HG03439 (cell line): ENCODE data around the gene TMEM154.

Experiments used
- ATAC-seq: cut with Tn5 transposase; IDR thresholded peaks from one replicate; pipeline ENCODE4 v1.9.1; 2021; ENCODE audit warnings: mild to moderate bottlenecking, moderate library complexity; ENCODE audit not compliant: unreplicated experiment

Gene TMEM154

GRCh38 chr4:152598454-152598853 lies 81.3 kb downstream of the TMEM154 start:
- no peak for ATAC-seq

GRCh38 chr4:152594978-152595925 lies 84.5 kb downstream of the TMEM154 start:
- peak; percentile 70 for ATAC-seq

- ATAC-seq, result no peak
Observed at GRCh38 chr4:152594057-152594456, 85.7 kb downstream of the TMEM154 start.

- ATAC-seq, result no peak
Observed at GRCh38 chr4:152591876-152592275, 87.9 kb downstream of the TMEM154 start.

GRCh38 chr4:152591396-152591795 lies 88.4 kb downstream of the TMEM154 start:
- ATAC-seq, result no peak

- no peak for ATAC-seq
Observed at GRCh38 chr4:152590179-152591031, 89.4 kb downstream of the TMEM154 start.

GRCh38 chr4:152588869-152589268 lies 90.9 kb downstream of the TMEM154 start:
- no peak for ATAC-seq

- no peak for ATAC-seq
Observed at GRCh38 chr4:152587127-152587526, 92.7 kb downstream of the TMEM154 start.

- ATAC-seq, result no peak
Observed at GRCh38 chr4:152586668-152587067, 93.1 kb downstream of the TMEM154 start.

GRCh38 chr4:152585023-152585441 lies 94.8 kb downstream of the TMEM154 start:
- peak; percentile 78 for ATAC-seq

- ATAC-seq, result no peak
Observed at GRCh38 chr4:152581536-152582160, 98.1 kb downstream of the TMEM154 start.

GRCh38 chr4:152579916-152580315 lies 99.9 kb downstream of the TMEM154 start:
- ATAC-seq, result no peak

- ATAC-seq, result no peak
Observed at GRCh38 chr4:152579107-152579764, 100.6 kb downstream of the TMEM154 start.

GRCh38 chr4:152578670-152579069 lies 101.1 kb downstream of the TMEM154 start:
- no peak for ATAC-seq

GRCh38 chr4:152577708-152578396 lies 101.9 kb downstream of the TMEM154 start:
- no peak for ATAC-seq

GRCh38 chr4:152575533-152575932 lies 104.3 kb downstream of the TMEM154 start:
- no peak for ATAC-seq

GRCh38 chr4:152573861-152574260 lies 105.9 kb downstream of the TMEM154 start:
- no peak for ATAC-seq

- no peak for ATAC-seq
Observed at GRCh38 chr4:152572417-152573086, 107.2 kb downstream of the TMEM154 start.

- no peak for ATAC-seq
Observed at GRCh38 chr4:152571770-152572169, 108.0 kb downstream of the TMEM154 start.
